ENCODE data around the gene PLXNC1.

PLXNC1 gene

GRCh38 chr12:94338006-94338794 lies 189.8 kb downstream of the PLXNC1 start:
- Histone ChIP-seq H3K9me3 (no peaks in the 10 kb centered on the region), H3K4me3 (no peak overlapping the region), H3K4me1 (no peaks in the 10 kb centered on the region), H3K27me3 (no peaks in the 10 kb centered on the region), H3K27ac (no peak overlapping the region), H3K36me3 (no peaks in the 10 kb centered on the region)
- no peak for DNase-seq
- intact Hi-C loops (cut with DNase I; ENCODE audit: low total_unique reads), result loop anchor here (10.0 kb wide), 1 partner anchor 187 kb away; no protein-coding TSS in a partner anchor
- no peak for TF ChIP-seq CTCF (IDR thresholded peaks at IDR 0.05)

GRCh38 chr12:94340573-94340972 lies 192.2 kb downstream of the PLXNC1 start:
- Histone ChIP-seq H3K36me3 (peaks cover 5% of the 10 kb centered on the region in 3 donors), H3K9me3 (no peaks in the 10 kb centered on the region), H3K4me3 (no peak overlapping the region), H3K27ac (no peak overlapping the region), H3K27me3 (no peaks in the 10 kb centered on the region), H3K4me1 (no peaks in the 10 kb centered on the region)
- intact Hi-C loops (cut with DNase I; ENCODE audit: low total_unique reads), result no loop called here
- TF ChIP-seq CTCF (IDR thresholded peaks at IDR 0.05), result no peak
- no peak for DNase-seq

GRCh38 chr12:94353130-94353529 lies 204.8 kb downstream of the PLXNC1 start:
- Histone ChIP-seq H3K27ac (no peak overlapping the region), H3K4me1 (no peaks in the 10 kb centered on the region), H3K27me3 (no peaks in the 10 kb centered on the region), H3K9me3 (peaks cover 0 to 40% (median 13%) of the 10 kb centered on the region in 3 donors), H3K36me3 (peaks cover 28 to 60% (median 44%) of the 10 kb centered on the region in 3 donors), H3K4me3 (no peak overlapping the region)
- no peak for DNase-seq
- intact Hi-C loops (cut with DNase I; ENCODE audit: low total_unique reads), result no loop called here
- no peak for TF ChIP-seq CTCF (IDR thresholded peaks at IDR 0.05)

All from tibial artery (tissue), 4 donors.